Measurements from ENCODE around the gene VPS8.
"Not testable (repeated sequence)": the region's sequence is repeated elsewhere in the genome, so short reads cannot be mapped to it uniquely, and the experiment has no call there.

The VPS8 gene

DNA sequence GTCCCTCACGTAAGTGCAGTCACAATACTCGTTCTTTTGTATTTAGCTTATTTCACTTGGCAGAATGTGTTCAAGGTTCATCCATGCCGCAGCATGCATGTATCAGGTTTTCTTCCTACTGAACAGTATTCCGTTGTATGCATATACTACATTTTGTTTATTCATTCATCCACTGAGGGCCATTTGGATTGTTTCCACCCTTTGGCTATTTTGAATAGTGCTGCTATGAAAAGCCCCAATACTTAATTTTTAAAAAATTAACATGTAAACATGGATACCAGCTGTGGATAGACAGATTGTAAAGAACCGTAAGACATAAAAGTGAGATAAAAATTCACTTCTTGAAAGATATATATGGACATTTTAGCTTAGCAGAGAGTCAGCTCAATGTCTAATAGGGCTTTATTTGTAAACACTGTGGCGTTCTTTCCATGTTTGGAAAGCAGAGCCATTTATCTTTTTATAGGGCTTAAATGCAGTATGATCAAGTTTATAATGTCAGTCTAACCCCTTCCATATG is 115.9 kb downstream of the VPS8 start:
- no peak for DNase-seq

DNA sequence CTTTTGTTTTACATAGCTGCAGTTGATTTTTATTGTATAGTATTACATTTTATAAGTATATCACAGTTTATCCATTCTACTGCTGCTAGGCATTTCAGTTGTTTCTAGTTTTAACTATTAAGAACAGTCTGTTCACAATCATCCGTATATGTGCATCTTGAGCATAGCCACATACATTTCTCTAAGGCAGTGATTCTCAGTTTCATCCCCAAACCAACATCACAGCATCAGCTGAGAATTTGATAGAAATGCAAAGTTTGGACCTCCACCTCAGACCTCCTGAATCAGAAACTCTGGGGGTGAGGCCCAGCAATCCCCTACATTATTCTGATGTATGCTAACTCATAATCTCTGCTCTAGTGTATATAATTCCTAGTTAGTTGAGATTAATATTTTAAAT is 120.8 kb downstream of the VPS8 start:
- DNase-seq: no peak

DNA sequence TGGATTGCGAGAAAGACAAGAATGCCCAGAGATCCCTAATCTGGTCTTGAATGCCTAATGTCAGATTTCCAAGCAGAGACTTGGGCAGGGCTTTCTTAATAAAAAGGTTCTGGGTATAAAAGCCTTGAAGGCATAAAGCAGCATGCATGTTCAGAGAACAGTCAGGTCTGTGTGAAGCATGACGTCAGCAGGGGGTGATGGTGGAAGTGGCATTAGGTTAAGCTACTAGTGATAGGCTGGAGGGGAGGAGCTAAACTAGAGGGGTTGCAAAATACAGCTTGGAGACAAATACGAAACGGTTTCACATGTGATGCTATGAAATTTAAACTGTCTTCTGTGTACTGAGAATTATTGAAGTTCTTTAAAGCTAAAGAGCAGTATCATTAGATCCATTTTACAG is 125.6 kb downstream of the VPS8 start:
- no peak for DNase-seq

DNA sequence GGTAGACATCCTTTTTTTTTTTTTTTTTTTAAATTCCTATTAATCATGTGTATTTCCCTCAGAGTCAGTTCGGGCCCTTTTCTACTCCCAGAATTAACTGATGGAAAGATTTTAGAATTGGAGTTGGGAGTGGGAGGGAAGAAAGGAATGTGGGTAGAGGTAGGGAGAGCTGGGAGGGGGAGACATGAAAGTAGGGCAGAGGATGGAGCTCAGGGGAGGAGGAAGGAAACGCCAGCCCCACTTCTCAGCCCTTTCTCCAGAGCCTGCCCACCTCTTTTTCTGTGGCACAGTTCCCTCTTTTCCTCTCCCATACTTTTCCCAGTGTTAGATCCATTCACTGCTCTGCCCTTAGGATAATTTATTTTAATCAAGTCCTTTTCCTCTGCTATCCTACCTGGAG is 129.4 kb downstream of the VPS8 start:
- no peak for DNase-seq

DNA sequence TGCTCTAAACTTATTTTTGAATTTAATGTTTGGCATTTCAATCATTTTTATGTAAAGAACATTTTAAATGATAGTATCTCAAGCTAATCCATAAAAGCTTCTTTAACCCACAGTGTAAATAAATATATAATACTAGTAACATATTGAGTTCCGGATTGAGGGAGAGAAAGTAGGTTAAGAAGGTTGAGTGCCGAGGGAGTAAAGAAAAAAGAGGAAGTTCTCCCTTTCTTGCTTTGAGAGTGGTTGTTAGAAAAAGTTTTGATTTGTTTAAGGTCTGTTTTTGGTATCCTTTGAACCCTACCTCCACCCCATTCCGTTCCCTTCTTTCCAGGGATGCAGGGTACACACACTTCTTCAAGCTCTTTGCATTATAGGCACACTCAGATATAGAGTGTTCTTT is 130.8 kb downstream of the VPS8 start:
- DNase-seq: no peak

- no peak for DNase-seq
Measured at GRCh38 chr3:184944241-184944640, 132.3 kb downstream of the VPS8 start.

- DNase-seq: no peak
Measured at GRCh38 chr3:184945886-184946625, 134.1 kb downstream of the VPS8 start.

DNA sequence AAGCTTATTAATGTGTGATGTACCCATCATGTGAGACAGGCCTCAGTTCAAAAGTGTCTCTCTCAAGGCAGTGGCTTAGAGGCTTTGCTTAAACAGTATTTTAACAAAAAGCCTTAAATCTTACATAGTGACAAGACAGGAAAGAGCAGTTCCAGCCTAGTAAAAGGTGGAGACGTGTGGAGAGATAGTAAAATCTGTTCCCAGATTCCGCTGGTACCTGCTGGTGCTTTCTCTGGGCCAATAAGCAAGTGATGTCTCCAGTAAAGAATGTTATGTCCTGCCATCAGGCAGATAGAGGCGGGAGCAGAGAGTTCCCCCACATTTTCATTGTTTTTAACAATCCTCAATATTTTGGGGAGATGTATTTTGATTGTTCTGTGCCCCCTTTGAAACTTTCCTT is 135.0 kb downstream of the VPS8 start:
- no peak for DNase-seq

- DNase-seq: no peak
Measured at GRCh38 chr3:184949251-184949965, 137.4 kb downstream of the VPS8 start.

GRCh38 chr3:184950816-184951215 is 138.8 kb downstream of the VPS8 start:
- DNase-seq: not testable (repeated sequence)

DNA sequence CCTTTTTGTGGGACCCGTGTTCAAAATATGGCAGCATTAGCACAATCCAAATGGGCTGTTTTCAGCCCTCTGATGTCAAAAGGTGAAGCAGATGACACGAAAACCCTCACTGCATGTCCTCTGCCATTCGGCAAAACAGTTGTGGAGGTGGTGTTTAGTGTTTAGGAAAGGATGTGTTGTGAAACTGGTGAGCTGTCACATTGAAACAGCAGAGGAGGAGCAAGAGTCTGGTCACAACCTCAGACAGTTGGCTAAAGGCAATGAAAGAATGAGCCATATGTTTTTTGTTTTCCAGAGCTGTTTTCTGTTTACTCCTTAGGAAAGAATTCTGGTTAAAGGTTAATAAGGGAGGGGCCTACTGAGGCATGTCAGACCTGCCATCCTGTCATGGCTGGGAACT is 140.7 kb downstream of the VPS8 start:
- DNase-seq: no peak

DNA sequence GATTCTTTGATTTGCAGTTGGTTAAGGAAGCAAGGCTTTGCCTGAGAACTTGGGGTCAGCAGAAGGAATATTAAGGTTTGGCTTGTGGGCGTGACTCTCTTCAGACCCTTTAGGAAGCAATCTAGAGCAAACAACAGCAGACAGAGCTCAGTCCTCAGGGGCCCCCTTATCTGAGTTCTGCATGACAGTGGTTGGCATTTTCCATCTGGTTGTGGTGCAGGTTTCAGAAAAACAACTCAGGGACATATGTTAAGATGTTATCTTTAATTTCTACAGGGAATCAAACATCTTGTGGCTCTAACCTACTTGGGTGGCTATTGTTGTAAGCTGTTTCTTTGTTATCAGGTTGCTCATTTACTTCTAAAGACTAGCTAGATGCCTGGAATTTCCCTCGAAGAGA is 141.4 kb downstream of the VPS8 start:
- DNase-seq: no peak

DNA sequence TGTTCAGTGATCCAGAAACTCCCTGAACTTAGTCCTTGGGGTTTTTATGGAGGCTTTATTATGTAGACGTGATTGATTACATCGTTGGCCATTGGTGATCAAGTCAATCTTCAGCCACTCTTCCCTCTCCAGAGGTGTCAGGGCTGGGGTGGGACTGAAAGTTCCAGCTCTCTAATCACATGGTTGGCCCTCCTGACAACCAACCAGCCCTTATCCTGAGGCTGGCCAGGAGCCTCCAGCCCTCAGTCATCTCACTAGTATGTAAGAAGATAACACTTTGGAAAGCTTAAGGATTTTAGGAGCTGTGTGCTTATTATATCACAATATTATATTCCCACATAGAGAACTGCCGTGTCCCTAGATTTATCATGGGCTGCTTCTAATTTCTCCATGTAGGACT is 142.3 kb downstream of the VPS8 start:
- no peak for DNase-seq

DNA sequence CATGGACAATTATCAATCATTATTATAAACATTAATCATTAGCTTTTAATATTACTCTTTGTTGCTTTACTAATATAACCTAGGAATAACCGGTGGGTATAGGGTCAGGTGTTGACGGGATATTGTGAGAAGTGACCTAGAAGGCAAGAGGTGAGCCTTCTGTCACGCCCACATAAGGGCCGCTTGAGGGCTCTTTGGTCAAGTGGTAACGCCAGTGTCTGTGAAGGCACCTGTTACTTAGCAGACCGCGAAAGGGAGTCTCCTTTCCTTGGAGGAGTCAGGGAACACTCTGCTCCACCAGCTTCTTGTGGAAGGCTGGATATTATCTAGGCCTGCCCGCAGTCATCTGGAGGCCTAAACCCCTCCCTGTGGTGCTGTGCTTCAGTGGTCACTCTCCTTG is 142.9 kb downstream of the VPS8 start:
- not testable (repeated sequence) for DNase-seq

DNA sequence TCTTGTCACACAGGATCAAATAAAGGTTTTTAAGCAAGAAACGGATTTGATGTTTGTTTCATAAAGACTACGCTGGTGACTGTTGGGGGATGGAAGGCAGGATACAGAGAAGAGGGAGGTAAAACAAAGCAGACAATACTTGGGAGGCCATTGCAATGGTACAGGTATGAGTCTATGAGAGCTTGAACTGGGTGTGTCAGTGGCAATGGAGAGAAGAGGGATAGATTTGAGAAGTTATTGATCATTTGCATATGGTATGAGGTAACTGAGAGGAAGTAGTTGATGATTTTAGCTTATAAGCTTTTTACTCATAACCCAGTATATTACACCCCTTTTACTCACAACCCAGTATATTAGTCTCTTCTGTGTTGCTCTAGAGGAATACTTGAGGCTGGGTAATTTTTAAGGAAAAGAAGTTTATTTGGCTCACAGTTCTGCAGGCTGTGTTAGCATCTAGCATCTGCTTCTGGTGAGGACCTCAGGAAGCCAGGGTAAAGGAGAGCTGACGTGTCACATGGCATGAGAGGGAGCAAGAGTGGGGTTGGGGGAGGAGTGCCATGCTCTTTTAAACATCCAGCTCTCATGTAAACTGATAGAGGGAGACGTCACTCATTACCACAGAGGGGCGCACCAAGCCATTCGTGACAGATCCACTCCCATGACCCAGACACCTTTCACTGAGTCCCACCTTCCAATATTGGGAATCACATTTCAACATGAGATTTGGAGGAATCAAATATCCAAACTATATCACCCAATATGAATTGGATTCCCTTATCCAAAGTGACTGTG is 153.9 kb downstream of the VPS8 start:
- DNase-seq: no peak

- no peak for DNase-seq
Measured at GRCh38 chr3:184968115-184968514, 156.1 kb downstream of the VPS8 start.

GRCh38 chr3:184970186-184970585 is 158.2 kb downstream of the VPS8 start:
- DNase-seq: no peak

DNA sequence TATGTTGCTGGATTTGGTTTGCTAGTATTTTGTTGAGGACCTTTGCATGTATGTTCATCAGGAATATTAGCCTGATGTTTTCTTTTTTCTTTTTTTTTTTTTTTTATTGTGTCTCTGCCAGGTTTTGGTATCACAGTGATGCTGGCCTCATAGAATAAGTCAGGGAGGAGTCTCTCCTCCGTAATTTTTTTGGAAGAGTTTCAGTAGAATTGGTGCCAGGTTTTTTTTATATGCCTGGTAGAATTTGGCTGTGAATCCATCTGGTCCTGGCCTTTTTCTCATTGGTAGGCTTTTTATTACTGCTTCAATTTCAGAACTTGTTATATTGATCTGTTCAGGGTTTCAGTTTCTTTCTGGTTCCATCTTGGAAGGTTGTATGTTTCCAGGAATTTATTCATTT is 165.8 kb downstream of the VPS8 start:
- no peak for DNase-seq

DNA sequence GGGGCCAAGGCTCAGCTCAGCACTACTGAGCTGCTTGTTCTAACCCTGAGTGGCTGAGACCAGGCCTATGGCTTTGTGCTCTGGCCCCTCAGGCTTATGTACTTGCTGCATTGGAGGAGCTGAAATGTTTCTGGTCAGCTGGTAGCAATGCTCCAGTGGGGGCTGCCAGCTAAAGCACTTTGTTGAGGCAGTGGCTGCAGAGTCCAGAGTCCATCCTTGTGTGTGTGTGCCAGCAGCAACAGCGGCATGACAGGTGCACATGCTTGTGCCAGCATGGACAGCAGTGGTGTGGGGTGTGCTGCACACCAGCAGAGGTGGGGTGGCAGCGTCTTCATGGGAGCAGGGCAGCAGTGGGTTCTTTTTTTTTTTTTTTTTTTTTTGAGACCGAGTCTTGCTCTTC is 169.1 kb downstream of the VPS8 start:
- no peak for DNase-seq

DNA sequence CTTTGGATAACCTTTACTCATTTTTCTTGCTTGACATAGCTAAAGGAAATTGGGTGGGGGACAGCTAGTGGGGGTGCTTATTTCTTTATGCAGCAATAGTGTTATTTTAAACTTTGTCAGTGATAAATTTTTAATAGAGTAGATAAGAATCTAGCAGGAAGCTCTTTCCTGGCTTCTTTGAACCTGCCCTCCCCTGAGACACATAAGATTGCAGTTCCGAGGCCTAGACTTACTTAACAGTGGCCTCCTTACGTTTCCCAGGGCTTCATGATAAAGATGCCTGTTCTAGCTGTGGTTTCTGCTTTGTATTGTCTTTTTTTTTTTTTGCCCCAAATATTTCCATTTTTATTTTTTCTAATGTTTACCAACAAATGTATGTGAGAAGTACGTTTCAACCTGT is 170.1 kb downstream of the VPS8 start:
- DNase-seq: no peak

DNA sequence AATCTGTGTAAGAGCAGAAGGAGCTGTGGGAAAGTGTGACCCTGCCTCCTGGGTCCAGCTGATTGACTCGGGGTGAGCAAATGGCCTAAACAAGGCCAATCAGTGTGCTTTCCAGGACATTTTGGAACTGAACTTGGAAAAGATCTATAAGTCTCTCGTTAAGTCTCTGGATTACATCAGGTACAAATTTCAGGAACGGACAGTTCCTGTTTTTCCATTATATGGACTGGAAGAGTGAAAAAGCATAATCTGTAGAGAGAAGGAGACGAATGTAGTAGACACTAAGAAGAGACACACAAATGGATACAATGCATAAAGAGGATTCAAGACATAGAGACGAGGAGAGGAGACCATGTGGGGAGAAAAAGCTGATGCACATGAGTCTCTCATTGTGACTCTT is 173.6 kb downstream of the VPS8 start:
- DNase-seq: no peak

- DNase-seq: no peak
Measured at GRCh38 chr3:184986366-184986889, 174.5 kb downstream of the VPS8 start.

DNA sequence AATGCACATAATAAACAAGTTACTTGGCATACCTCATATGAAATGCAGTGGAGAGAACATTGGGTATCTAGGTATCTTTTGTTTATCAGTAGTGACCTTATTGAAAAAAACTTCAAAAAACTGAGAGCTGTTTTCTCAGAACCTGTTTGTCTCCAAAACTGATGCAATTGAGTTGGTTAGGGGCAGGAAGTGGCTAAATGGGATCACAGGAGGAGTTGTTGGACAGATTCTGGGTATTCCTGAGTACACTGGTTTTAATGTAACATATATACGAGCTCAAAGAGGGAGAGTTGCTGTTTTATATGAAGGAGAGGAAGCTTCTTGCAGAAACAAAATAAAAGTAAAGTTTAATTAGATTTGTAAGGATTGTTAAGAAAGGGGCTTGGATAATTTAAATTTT is 181.4 kb downstream of the VPS8 start:
- no peak for DNase-seq
